ENCODE data around the gene FNBP1. TPM values are rescaled to one million over a fixed set of nuclear protein-coding genes. Genes with fewer than 3 reads are reported as not detected.

The FNBP1 gene
- total and polyA plus RNA-seq, 2 of the 13 experiments (the other 11 are each of a cell fraction or from before 2014, with no cell fraction given): 5.4 to 19.5 TPM

GRCh38 chr9:130042885-130043653, at the start of gene FNBP1 (continued):
- TF ChIP-seq, protein P1, sequence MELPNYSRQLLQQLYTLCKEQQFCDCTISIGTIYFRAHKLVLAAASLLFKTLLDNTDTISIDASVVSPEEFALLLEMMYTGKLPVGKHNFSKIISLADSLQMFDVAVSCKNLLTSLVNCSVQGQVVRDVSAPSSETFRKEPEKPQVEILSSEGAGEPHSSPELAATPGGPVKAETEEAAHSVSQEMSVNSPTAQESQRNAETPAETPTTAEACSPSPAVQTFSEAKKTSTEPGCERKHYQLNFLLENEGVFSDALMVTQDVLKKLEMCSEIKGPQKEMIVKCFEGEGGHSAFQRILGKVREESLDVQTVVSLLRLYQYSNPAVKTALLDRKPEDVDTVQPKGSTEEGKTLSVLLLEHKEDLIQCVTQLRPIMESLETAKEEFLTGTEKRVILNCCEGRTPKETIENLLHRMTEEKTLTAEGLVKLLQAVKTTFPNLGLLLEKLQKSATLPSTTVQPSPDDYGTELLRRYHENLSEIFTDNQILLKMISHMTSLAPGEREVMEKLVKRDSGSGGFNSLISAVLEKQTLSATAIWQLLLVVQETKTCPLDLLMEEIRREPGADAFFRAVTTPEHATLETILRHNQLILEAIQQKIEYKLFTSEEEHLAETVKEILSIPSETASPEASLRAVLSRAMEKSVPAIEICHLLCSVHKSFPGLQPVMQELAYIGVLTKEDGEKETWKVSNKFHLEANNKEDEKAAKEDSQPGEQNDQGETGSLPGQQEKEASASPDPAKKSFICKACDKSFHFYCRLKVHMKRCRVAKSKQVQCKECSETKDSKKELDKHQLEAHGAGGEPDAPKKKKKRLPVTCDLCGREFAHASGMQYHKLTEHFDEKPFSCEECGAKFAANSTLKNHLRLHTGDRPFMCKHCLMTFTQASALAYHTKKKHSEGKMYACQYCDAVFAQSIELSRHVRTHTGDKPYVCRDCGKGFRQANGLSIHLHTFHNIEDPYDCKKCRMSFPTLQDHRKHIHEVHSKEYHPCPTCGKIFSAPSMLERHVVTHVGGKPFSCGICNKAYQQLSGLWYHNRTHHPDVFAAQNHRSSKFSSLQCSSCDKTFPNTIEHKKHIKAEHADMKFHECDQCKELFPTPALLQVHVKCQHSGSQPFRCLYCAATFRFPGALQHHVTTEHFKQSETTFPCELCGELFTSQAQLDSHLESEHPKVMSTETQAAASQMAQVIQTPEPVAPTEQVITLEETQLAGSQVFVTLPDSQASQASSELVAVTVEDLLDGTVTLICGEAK (IDR thresholded peaks at IDR 0.05): no peak
- TF ChIP-seq, protein P1 (CRISPR knock-in tag; IDR thresholded peaks at IDR 0.05): 0 out of 2 replicates have a peak, but pooled peaks have one; percentile 82
- peak; percentile 74; the same call in 1 of the 2 replicates for TF ChIP-seq MEIS1 (CRISPR knock-in tag; IDR thresholded peaks at IDR 0.05; ENCODE audit: borderline replicate concordance)
- no peak for TF ChIP-seq ZFP62 (CRISPR knock-in tag; IDR thresholded peaks at IDR 0.05)
- TF ChIP-seq YY1 (IDR thresholded peaks at IDR 0.05; ENCODE audit: insufficient read depth, insufficient replicate concordance, low read depth, low read length): peak; percentile 77
- TF ChIP-seq, protein P2, sequence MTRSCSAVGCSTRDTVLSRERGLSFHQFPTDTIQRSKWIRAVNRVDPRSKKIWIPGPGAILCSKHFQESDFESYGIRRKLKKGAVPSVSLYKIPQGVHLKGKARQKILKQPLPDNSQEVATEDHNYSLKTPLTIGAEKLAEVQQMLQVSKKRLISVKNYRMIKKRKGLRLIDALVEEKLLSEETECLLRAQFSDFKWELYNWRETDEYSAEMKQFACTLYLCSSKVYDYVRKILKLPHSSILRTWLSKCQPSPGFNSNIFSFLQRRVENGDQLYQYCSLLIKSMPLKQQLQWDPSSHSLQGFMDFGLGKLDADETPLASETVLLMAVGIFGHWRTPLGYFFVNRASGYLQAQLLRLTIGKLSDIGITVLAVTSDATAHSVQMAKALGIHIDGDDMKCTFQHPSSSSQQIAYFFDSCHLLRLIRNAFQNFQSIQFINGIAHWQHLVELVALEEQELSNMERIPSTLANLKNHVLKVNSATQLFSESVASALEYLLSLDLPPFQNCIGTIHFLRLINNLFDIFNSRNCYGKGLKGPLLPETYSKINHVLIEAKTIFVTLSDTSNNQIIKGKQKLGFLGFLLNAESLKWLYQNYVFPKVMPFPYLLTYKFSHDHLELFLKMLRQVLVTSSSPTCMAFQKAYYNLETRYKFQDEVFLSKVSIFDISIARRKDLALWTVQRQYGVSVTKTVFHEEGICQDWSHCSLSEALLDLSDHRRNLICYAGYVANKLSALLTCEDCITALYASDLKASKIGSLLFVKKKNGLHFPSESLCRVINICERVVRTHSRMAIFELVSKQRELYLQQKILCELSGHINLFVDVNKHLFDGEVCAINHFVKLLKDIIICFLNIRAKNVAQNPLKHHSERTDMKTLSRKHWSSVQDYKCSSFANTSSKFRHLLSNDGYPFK (CRISPR knock-in tag; IDR thresholded peaks at IDR 0.05; ENCODE audit: borderline replicate concordance): peak; percentile 75
- peak; percentile 9; the same call in 1 of the 2 replicates for TF ChIP-seq MED1 (CRISPR knock-in tag; IDR thresholded peaks at IDR 0.05)
- peak; percentile 69; the same call in 1 of the 2 replicates for TF ChIP-seq ZNF747 (CRISPR knock-in tag; IDR thresholded peaks at IDR 0.05; ENCODE audit: borderline replicate concordance)
- no peak for TF ChIP-seq BHLHE40 (IDR thresholded peaks at IDR 0.05; ENCODE audit: low read length)
- TF ChIP-seq, protein P3, sequence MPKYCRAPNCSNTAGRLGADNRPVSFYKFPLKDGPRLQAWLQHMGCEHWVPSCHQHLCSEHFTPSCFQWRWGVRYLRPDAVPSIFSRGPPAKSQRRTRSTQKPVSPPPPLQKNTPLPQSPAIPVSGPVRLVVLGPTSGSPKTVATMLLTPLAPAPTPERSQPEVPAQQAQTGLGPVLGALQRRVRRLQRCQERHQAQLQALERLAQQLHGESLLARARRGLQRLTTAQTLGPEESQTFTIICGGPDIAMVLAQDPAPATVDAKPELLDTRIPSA (CRISPR knock-in tag; IDR thresholded peaks at IDR 0.05; ENCODE audit: borderline replicate concordance): no peak
- TF ChIP-seq KLF16 (CRISPR knock-in tag; IDR thresholded peaks at IDR 0.05): 0 out of 4 replicates have a peak, but pooled peaks of 1 of the 2 experiments have one; percentile 43
- TF ChIP-seq PATZ1 (CRISPR knock-in tag; IDR thresholded peaks at IDR 0.05): 0 out of 2 replicates have a peak, but pooled peaks have one; percentile 41
- no peak for TF ChIP-seq RBM39 (IDR thresholded peaks at IDR 0.05; ENCODE audit: low read depth, low read length, poor library complexity, severe bottlenecking)
